BJ (cell line): ENCODE results near the gene SMIM36. TPM values are rescaled to one million over a fixed set of nuclear protein-coding genes. Genes with fewer than 3 reads are reported as not detected.

Source experiments
- CTCF ChIA-PET: fragments of 350-600 bp; formaldehyde crosslinking; extraction: SDS; loops from one replicate; lab custom pipeline; 2021; ENCODE audit warnings: antibody characterized with exemption, inconsistent platforms; lab: Yijun Ruan, JAX
- POLR2A ChIA-PET: fragments of 300-600 bp; sonication (Branson Sonifier 250); formaldehyde crosslinking; extraction: SDS; loops from one replicate; lab custom pipeline; 2021; ENCODE audit warnings: antibody characterized with exemption; lab: Charles Lee
- DNase-seq: peaks from one replicate; pipeline ENCODE4 v3.0.0-alpha.2; 2011; ENCODE audit warnings: low read depth
- H3K27me3 ChIP-seq: 2 replicates; pipeline ENCODE4 v1.6.0; 2011; ENCODE audit warnings: low read length; ENCODE audit not compliant: control insufficient read depth, insufficient read depth
- H3K36me3 ChIP-seq: 2 replicates; pipeline ENCODE4 v1.5.1; 2011; ENCODE audit warnings: low read length; ENCODE audit not compliant: control insufficient read depth, insufficient read depth
- H3K4me3 ChIP-seq: 2 replicates; pipeline ENCODE4 v1.5.1; 2011; ENCODE audit warnings: low read depth, mild to moderate bottlenecking, control low read depth, low read length
- polyA plus RNA-seq: library from polyadenylated mRNA; depleted of rRNA; stranded (reverse); fragments of >200 nt; gene quantifications from 2 replicates; pipeline ENCODE4 v1.2.3, GENCODE V29; 2011
- TF ChIP-seq, protein P1 (sequence below): IDR thresholded peaks from 2 replicates; pipeline ENCODE4 v1.5.1; 2011; ENCODE audit warnings: low read depth, mild to moderate bottlenecking, control low read depth, inconsistent platforms, low read length, moderate library complexity; ENCODE audit not compliant: insufficient read depth

SMIM36 gene
- polyA plus RNA-seq, 1 experiment = not detected

DNA sequence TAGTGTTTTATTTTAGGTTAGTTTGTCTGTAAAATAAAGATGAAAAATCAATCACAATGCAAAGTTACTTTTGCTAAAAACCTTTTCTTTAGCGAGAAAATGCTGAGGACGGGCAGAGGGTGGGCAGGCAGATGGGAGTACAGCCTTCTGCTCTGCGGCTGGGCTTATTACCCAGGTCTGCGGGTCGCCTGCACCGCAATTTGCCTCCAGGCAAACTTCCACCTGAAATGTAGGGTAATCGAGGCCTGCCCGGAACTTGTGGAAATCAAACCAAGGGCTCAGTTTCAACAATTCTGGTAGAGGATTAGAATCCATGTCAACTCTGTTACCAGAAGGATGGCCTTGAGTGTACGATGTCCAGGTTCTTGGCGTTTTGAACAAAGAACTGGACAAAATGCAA, 67.3 kb downstream of the SMIM36 start:
- no peaks in the 10 kb centered on the region for H3K27me3 ChIP-seq
- ChIA-PET POLR2A (no interaction called here), CTCF (no interaction called here)
- no peak overlapping the region for H3K4me3 ChIP-seq
- H3K36me3 ChIP-seq = no peaks in the 10 kb centered on the region
- no peak for DNase-seq
- TF ChIP-seq, protein P1, sequence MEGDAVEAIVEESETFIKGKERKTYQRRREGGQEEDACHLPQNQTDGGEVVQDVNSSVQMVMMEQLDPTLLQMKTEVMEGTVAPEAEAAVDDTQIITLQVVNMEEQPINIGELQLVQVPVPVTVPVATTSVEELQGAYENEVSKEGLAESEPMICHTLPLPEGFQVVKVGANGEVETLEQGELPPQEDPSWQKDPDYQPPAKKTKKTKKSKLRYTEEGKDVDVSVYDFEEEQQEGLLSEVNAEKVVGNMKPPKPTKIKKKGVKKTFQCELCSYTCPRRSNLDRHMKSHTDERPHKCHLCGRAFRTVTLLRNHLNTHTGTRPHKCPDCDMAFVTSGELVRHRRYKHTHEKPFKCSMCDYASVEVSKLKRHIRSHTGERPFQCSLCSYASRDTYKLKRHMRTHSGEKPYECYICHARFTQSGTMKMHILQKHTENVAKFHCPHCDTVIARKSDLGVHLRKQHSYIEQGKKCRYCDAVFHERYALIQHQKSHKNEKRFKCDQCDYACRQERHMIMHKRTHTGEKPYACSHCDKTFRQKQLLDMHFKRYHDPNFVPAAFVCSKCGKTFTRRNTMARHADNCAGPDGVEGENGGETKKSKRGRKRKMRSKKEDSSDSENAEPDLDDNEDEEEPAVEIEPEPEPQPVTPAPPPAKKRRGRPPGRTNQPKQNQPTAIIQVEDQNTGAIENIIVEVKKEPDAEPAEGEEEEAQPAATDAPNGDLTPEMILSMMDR = no peak

DNA sequence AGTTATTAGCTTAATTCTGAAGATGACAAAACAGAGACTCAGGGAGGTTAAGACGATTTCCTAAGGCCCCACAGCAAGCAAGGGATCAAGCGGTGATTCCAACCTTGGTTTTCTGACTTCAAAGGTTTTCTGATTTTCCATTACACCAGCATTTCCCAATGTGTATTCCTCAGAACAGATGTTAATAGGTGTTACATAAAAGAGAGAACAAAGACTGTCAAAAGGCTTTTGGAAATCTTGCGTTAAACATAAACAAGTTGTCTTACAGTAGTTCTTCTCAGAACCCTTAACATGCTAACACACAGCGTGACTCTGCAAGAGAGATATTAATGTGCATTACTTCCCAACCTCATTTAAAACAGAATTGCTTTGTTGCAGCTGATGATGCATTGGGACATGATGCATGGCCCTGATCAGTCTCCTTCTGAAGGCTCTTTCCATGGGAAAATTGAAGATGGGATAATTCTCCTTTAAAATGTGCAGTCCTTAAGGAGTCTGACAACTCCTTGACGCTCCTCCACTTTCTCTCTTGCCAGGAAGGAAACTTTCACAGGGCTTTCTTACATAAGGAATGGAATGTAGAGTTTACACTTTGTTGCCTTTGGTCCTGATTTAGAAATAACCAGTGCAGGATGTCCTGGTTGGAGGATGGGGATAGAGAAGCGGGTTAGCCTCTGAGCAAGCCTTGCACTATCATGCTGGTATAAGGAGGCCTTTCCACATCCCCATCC, 68.1 kb downstream of the SMIM36 start:
- H3K4me3 ChIP-seq = no peak overlapping the region
- no peak for DNase-seq
- H3K27me3 ChIP-seq = no peaks in the 10 kb centered on the region
- no peaks in the 10 kb centered on the region for H3K36me3 ChIP-seq
- TF ChIP-seq, protein P1 = no peak
- CTCF ChIA-PET = interaction anchor here (1.2 kb wide), 1 partner anchor 11 kb away, joined by 5 read pairs; no protein-coding TSS in a partner anchor
- POLR2A ChIA-PET = no interaction called here

DNA sequence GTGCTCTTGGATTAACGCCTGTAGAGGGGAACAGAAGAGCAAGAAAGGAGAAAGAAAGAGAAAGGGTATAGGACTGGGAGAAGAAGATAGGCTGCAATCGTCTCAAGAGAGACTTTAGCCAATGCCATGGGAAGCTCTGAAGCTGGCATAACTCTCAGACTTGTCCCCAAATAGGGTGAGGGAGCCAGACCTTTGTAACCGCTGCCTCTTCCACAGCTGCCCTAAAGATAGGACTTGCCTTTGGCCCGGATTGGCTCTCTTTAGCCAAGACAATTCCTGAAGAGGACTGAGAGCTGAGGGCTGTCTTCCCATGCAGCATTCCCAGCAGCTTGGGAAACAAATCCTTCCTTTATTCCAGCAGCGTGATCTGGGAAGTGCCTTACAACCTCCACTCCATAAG, 68.8 kb downstream of the SMIM36 start:
- ChIA-PET CTCF (interaction anchor here (1.2 kb wide), 1 partner anchor 10 kb away, joined by 5 read pairs; no protein-coding TSS in a partner anchor), POLR2A (no interaction called here)
- DNase-seq = no peak
- Histone ChIP-seq H3K4me3 (no peak overlapping the region), H3K27me3 (no peaks in the 10 kb centered on the region), H3K36me3 (no peaks in the 10 kb centered on the region)
- TF ChIP-seq, protein P1 = no peak

DNA sequence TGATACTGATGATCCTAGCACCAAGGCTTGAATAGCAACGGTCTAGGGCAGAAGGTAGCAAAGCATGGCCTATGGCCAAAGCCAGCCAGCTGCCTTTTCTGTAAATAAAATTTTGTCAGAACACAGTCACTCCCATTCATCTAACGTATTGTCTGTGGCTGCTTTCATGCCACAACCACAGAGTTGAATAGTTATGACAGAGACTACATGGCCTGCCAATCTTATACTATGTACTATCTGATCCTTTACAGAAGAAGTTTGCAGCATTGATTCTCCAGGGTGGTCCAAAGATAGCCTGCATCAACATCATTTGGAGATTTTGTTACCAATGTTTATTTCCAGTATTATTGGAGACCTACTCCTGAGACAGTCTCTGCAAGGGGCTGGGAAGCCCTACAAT, 69.7 kb downstream of the SMIM36 start:
- TF ChIP-seq, protein P1 = no peak
- no peaks in the 10 kb centered on the region for H3K36me3 ChIP-seq
- ChIA-PET POLR2A (no interaction called here), CTCF (no interaction called here)
- DNase-seq = no peak
- no peaks in the 10 kb centered on the region for H3K27me3 ChIP-seq
- no peak overlapping the region for H3K4me3 ChIP-seq

DNA sequence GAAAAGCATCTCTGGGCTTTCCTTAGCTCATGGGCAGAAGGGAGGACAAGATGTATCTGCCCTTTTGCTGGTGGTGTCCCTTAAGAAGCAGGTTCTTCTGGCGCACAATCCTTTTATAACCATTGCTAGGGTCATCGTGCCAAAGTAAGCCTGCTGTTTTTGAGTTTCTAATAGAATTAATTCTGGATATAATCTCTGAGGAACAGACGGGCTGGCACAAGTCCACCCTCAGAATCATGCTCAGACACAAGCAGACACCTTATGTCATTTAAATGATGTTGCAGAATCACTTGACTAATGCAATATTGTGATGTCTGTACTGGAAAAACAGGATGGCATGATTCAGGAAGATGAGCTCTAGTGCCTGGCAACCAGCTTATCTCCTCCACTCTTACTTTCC, 70.9 kb downstream of the SMIM36 start:
- POLR2A ChIA-PET = no interaction called here
- no peaks in the 10 kb centered on the region for H3K36me3 ChIP-seq
- no peak for DNase-seq
- TF ChIP-seq, protein P1 = no peak
- H3K4me3 ChIP-seq = no peak overlapping the region
- no peaks in the 10 kb centered on the region for H3K27me3 ChIP-seq
- CTCF ChIA-PET = interaction anchor here (1.1 kb wide), 1 partner anchor 11 kb away, joined by 3 read pairs; no protein-coding TSS in a partner anchor
